ENCODE measurements around the gene ZNF672. TPM values are rescaled to one million over a fixed set of nuclear protein-coding genes. Genes with fewer than 3 reads are reported as not detected.
A peak's percentile ranks its signal among the peaks of the same experiment; 100 is the strongest.

Gene ZNF672
- total and polyA plus RNA-seq, 2 experiments from 2014 or later: 10.3 to 39.7 TPM

GRCh38 chr1:248897412-248898337 is 59.7 kb downstream of the ZNF672 start:
- Histone ChIP-seq H3K4me1 (ENCODE audit: insufficient read depth) (peaks cover 18% of the 10 kb centered on the region), H3K27me3 (ENCODE audit: insufficient read depth) (no peaks in the 10 kb centered on the region; the same call in 1 of the 2 replicates), H3K79me2 (replicated peaks; ENCODE audit: insufficient read depth) (no peaks in the 10 kb centered on the region), H3K27ac (ENCODE audit: low read depth) (no peak overlapping the region), H3K4me3 (peak overlapping the region; percentile 27; the same call in 1 of the 2 replicates), H3K9me2 (ENCODE audit: insufficient read depth) (no peaks in the 10 kb centered on the region), H2AFZ (peak overlapping the region; percentile 96), H3K4me2 (peak overlapping the region; percentile 61), H3K36me3 (ENCODE audit: insufficient read depth) (no peaks in the 10 kb centered on the region), H4K20me1 (replicated peaks; ENCODE audit: insufficient read depth) (no peaks in the 10 kb centered on the region), H3F3A (replicated peaks; ENCODE audit: low read depth) (no peaks in the 10 kb centered on the region)
- Mint-ChIP-seq H3K27ac (no peak overlapping the region), H3K27me3 (ENCODE audit: insufficient read depth, low read depth, poor library complexity) (peaks cover 7% of the 10 kb centered on the region), H3K4me1 (peaks cover 21% of the 10 kb centered on the region), H3K9me3 (no peaks in the 10 kb centered on the region), H3K36me3 (ENCODE audit: low read depth) (no peaks in the 10 kb centered on the region), H3K4me3 (peak overlapping the region; percentile 12; the same call in 1 of the 3 replicates)
- TF ChIP-seq EZH2 (IDR thresholded peaks at IDR 0.05; ENCODE audit: low read depth, unreplicated experiment): no peak
- TF ChIP-seq, protein P1, sequence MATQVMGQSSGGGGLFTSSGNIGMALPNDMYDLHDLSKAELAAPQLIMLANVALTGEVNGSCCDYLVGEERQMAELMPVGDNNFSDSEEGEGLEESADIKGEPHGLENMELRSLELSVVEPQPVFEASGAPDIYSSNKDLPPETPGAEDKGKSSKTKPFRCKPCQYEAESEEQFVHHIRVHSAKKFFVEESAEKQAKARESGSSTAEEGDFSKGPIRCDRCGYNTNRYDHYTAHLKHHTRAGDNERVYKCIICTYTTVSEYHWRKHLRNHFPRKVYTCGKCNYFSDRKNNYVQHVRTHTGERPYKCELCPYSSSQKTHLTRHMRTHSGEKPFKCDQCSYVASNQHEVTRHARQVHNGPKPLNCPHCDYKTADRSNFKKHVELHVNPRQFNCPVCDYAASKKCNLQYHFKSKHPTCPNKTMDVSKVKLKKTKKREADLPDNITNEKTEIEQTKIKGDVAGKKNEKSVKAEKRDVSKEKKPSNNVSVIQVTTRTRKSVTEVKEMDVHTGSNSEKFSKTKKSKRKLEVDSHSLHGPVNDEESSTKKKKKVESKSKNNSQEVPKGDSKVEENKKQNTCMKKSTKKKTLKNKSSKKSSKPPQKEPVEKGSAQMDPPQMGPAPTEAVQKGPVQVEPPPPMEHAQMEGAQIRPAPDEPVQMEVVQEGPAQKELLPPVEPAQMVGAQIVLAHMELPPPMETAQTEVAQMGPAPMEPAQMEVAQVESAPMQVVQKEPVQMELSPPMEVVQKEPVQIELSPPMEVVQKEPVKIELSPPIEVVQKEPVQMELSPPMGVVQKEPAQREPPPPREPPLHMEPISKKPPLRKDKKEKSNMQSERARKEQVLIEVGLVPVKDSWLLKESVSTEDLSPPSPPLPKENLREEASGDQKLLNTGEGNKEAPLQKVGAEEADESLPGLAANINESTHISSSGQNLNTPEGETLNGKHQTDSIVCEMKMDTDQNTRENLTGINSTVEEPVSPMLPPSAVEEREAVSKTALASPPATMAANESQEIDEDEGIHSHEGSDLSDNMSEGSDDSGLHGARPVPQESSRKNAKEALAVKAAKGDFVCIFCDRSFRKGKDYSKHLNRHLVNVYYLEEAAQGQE (IDR thresholded peaks at IDR 0.05; ENCODE audit: unreplicated experiment): no peak
- TF ChIP-seq EZH2phosphoT487 (IDR thresholded peaks at IDR 0.05; ENCODE audit: unreplicated experiment): no peak
- no peak for TF ChIP-seq STAT1 (IDR thresholded peaks at IDR 0.05; ENCODE audit: unreplicated experiment)
- TF ChIP-seq JUNB (IDR thresholded peaks at IDR 0.05; ENCODE audit: unreplicated experiment): no peak
- TF ChIP-seq CREB1 (CRISPR knock-in tag; IDR thresholded peaks at IDR 0.05; ENCODE audit: low read depth): no peak
- no peak for TF ChIP-seq ZNF462 (CRISPR knock-in tag; IDR thresholded peaks at IDR 0.05)
- no peak for TF ChIP-seq NANOG (IDR thresholded peaks at IDR 0.05; ENCODE audit: borderline replicate concordance)
- no peak for TF ChIP-seq POLR2AphosphoS5 (IDR thresholded peaks at IDR 0.05; ENCODE audit: low read depth)
- DNase-seq (ENCODE audit: low spot score): peak; percentile 39
- ATAC-seq: peak; percentile 90
